GM19467 (cell line): ENCODE results near the gene CPED1.
"Not testable (repeated sequence)": the region's sequence is repeated elsewhere in the genome, so short reads cannot be mapped to it uniquely, and the experiment has no call there.

Experiments used
- ATAC-seq: cut with Tn5 transposase; IDR thresholded peaks from one replicate; pipeline ENCODE4 v1.9.1; 2021; ENCODE audit warnings: mild to moderate bottlenecking, moderate library complexity; ENCODE audit not compliant: unreplicated experiment

Gene CPED1

DNA sequence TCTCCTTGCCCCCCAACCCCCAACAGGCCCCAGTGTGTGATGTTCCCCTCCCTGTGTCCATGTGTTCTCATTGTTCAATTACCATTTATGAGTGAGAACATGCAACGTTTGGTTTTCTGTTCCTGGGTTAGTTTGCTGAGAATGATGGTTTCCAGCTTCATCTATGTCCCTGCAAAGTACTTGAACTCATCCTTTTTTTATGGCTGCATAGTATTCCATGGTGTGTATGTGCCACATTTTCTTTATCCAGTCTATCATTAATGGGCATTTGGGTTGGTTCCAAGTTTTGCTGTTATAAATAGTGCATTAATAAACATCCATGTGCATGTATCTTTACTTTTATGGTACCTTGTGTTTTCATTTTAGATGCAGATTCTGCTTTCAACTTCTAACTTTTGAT lies 136.9 kb downstream of the CPED1 start:
- ATAC-seq = not testable (repeated sequence)

DNA sequence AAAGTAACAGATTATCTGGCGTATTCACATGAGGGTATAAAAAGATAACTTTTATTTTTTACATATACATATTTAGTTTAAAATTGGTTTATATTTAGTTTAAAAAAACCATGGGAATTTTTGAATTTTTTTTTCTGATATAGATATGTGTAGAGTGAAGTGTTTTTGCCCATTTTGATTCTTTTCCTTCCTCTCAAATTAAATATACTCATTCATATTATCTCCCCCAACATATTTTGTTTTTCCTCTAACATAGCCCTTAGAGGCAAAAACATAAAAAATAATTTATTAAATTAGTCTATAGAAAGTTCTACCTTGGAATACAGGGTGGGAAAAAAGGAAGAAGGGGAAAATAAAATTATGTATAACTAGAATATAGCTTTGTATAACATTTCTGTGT lies 137.7 kb downstream of the CPED1 start:
- no peak for ATAC-seq

DNA sequence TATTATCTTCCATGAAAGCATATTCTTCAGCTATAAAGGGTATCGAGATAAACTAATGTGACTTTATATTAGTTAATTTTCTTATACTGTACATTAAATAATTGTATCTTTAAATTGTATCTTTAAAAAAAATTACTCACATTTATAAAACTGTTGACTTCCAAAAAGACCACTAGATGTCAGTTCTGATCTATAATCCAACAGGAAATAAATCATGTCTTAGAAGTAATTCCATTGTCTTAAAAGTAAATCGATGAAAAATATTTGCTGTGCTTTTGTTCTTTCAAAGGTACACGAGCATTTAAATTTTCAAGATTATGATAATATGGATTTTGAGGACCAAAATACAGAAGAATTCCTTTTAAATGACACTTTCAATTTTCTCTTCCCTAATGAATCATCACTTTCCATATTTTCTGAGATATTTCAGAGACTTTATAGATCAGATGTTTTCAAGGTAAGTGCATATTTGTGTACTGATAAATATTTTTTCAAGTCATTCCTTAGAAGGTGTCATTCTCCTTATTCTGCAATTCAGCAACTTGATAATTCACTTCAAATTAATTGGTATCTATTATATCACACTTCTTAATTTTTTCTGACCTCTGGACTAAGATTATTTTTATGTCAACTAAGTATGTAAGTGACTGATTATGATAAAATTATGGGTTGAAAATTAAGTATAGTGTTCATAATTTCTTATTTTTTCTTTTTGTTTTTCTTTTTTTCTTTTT lies 138.5 kb downstream of the CPED1 start:
- ATAC-seq = no peak

DNA sequence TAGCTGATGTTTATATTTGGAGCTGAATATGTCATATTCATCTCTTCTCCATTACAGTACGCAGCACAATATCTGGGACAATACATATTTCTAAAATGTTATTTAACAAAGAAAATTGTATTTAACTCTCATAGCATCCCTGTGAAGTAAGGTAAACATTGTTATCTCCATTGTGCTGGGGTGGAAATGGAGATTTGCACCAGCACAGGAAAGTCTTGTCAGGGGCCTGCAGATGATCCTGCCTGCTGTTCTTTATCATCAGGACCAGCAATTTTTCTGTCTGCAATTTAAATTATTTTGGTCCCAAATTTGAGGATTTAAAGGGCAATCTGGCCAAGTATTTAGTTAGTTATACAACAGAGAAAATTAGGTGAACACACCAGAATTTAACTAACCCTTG lies 144.4 kb downstream of the CPED1 start:
- ATAC-seq = no peak

DNA sequence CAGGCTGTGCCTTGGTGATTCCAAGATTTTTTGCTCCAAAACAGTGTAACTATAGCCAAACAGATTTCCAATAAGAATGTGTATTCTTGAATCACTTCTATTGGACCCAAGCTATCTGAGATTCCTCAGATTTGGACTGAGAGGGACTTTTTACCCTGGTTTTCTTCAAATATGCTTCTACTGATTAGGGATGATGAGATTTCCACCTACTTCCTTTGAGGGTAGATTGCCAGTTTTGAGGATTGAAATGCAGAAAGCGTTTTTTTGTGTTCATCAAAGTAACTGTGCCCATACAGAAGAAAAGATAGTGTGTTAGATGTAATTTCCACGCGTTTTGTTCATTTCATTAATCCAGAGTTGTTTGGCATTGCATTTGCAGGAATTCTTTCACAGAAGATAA lies 144.9 kb downstream of the CPED1 start:
- no peak for ATAC-seq

DNA sequence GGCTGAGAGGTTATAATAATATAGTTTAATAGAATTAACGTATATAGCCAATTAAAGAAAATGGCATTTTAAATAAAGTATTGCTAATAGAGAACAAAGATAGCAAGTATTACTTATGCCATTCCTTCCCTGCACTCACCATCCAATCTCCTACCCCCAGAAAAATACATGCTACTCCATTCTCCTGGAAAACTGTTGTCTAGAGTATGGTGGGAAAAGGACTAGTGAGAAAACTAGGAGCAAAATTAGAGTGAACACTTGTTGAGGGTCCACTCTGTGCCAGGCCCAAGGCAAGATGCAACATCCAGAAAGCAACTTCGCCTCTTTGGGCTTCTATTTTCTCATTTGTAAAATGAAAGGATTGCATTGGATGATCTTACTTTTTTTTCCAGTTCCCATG lies 149.1 kb downstream of the CPED1 start:
- no peak for ATAC-seq

DNA sequence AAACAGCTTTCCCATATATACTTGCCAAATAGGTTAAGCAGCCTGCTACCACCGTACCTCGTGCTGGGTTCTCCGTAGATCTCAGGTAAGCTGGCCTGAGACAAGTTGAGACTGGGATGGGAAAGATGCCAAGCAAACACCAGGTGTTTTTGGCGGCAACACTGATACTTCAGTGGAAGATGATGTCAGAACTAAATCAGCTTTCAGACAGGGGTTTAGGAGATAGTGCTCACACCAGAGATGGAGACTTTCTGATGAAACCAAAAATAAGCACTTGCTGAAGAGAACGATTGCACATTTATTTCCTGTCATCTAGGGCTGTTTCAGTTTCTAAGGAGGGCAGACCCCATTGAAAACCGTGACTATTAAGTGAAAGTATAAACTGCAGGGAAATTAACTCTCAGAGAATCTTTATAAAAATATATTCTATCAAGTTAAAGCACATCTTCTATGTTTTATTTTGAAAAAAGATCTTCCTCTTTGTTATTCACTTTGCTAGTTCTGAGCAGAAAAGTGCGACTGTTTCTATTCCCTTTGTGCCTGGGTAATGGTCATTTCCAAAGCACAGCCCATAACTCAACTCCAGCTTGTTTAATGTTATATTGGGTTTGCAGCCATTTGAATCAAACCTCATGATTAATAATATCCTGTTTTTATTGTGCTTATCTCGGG lies 149.9 kb downstream of the CPED1 start:
- ATAC-seq = peak; percentile 100

DNA sequence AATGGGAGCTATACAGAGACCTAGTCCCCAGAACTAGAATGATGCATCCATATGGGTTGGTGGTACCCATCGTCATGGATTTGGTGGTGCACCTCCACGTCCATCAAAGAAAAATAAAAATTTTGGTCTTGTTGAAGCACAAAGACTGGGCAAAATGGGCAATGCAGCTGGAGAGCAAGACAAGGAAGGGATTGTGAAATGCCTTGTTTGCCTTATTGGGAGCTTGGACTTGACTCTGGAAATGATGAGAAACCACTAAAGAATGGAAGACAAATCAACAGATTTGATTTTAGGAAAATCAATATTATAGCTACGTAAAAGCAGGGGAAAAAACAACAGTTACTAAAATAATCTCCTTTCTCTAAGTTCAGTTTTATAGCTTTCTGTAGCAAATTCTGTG lies 150.9 kb downstream of the CPED1 start:
- ATAC-seq = no peak

DNA sequence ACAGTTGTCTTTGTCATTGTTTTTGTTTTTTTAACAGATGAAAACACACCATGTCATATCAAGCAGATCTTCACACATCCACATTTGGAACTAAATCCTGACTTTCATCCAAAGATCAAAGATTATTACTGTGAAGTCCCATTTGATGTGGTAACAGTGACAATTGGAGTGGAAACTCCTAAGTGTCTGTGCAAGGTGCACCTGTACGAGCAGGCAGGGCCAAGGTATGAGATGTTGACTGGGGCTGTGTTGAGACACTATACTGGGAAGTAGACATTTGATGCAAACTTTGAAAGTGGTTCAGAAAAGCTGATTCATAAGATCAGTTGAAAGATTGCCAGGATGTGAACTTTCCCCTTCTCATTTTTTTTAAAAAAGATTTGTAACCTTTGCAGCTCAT lies 152.3 kb downstream of the CPED1 start:
- ATAC-seq = no peak

DNA sequence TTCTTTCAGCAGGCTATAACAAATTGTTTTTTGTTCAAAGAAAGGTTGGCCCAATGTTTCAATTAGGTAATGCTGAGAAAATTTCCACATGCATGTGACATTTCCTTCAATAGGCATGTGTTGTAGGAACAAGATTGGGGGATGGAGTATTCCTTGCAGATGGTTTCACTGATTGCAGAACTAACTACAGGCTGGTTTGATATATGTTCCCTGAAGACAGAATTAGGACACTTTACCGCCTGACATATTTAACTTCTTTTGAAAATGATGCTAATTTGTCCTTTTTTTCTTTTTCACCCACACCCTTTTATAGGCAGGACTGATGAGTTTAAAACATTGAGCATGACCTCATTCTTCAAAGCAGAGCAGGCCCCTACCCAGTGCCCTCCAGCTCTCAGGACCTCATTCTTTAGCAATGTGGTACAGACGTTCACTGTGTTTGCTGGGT lies 163.3 kb downstream of the CPED1 start:
- no peak for ATAC-seq

DNA sequence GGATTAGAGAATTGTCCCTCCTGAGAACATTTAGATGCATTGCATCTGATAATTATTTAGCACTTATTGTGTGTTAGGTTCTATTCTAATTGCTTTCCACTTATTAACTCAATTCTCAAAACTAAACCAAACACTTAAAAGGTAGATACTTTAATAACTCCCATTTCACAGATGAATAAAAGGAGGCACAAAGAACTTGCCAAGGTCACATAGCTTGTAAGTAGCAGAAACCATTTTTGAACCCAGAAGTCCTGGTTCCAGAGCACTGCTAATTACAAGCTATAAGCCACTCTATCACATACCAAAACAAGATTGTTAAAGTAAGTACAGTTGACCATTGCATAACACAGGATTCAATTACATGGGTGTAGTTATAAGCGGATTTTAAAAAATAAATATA lies 164.9 kb downstream of the CPED1 start:
- ATAC-seq = no peak

DNA sequence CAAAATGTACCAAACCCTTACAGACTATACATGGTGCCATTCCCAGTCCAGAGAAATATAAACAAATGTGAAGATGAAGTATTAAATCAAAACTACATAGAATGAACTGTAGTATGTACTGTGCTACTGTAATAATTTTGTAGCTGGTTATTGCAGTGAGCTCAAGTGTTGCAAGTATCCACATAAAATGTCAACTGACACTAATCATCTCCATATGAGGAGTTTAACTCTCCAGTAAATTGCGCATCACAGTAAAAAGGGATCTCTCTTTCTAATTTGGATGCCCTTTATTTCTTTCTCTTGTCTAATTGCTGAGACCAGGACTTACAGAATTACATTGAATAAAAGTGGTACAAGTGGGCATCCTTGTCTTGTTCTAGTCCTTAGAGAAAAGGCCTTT lies 165.5 kb downstream of the CPED1 start:
- no peak for ATAC-seq

DNA sequence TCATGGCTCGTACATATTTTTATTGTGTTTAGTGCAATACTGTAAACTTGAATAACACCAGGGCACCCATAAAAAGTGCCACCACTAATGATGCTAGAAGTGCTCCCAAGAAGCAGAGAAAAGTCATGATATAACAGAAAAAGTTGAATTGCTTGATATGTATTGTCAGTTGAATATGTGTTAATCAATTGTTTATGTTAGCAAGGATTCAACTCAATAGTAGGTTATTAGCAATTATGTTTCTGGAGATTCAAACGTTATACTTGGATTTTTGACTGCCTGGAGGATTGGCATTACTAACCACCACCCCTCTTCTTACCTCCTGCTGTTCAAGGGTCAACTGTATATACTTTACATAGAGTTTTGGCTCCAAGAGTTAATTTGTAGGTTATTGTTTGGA lies 168.3 kb downstream of the CPED1 start:
- ATAC-seq = no peak

DNA sequence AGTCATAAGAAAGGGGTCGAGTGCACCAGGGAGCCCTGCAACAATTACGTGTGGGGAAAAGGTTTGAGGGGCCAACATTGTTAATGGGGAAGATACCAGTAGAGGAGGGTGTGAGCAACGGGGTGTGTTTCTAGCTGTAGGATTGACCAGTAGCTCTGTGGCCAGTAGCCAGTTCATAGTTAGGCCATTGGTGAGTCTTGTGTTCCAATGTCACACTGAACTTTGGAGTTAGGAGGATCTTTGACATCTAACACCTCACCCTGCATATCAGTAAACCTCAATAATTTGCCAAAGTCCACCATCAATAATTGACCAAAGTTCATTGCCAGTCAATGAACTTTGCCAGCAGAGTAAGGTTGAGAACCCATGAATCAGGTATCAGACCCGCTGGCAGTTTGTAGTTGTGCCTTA lies 168.8 kb downstream of the CPED1 start:
- ATAC-seq = no peak

DNA sequence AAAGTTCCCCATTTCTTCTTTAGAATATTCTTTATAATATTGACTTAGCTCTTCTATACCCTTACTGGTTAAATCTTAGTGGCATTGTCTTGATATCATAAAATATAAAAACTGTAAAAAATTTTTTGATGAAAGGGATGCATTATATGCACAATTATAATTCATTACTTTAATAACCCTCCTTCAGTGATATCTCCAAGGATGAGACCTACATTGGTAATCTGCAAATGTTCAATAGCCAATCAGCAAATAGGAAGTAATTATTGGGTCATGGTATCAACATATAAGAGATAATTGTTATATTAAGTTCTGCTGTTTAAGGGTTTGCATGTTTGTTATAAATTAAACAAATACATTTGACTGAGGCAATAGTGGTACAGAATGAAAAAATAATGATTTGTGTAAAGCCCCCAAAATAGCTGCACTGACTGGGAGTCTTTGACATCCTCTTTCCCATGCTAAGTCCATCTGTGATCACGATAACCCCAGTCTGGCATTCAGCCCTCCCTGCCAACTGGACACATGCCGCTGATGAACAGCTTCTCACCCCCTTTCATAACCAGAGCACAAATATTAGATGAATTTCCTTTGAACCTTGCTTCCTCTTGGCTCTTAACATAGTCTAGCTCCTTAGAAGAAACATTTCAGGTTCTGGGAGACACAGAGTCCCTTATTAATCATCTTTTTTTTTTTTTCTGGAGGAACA lies 169.5 kb downstream of the CPED1 start:
- no peak for ATAC-seq

DNA sequence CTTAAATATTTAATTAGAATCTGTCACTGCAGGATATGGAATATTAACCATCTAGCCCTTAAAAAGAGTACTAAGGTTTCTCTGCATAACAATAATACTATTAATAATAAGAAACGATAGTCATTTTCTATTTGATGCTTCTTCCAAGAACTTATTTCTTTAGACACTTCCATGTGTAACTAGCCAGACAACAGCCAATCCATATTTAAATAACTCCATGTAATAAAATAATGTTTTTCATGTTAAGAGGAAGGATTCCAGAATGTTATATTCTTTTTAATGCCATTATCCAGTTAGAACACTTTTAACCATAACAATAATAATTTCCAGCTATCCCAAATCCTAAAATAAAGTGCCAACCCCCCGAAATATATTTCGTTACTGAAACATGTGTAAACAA lies 170.2 kb downstream of the CPED1 start:
- no peak for ATAC-seq

DNA sequence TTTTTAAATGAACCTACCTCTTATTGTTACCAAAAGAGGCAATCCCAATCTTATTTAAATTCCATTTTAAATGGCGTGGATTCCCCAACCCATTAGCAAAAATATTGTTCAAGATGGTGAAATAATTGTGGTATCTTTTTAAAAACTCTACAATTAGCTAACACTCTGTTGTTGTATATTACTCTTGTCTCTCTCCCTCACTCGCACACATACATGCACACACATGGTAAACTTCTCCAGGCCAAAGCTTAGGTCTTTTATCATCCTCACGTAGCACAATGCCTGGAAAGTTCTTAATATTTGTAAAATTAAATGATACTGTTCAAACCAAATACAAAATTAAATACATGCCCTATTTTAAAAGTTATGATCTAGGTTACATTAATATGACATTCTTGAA lies 171.0 kb downstream of the CPED1 start:
- no peak for ATAC-seq

DNA sequence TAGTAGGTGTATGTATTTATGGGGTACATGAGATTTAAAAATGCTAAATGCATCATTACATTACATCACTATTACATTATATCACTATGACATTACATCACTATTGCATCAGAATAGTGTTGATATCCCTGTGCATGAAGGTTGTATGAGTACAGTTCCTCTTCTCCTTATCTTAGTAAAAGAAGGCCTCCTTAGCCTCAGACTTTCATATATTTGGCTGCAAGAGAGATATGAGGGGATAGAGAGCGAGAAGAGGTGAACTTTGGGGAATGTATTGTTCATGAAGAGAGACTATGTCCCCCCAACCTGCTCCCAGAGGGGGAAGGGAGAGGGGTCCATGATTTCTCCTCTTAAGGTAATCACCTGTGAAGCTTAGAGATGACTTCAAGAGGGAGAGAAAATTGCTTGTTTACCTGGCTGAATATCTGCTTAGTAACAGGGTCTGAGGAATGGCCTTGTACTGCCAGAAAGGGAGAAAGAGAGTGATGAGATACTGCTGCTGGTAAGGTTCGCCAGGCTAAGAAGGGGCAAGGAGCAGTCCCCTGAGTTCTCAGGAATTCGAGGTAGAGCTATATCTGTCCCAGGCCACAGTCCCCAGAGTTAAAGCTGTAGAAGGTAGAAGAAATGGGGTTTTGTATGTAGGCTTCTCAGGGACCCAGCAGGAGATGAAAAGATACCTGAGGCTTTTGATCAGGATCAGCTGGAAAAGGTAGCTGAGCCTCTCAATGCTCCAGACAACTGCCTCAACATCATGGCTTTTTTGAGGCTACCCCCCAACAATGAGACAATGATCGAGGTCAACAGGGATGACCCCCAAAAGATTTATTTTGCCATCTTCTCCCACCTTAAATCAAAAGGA lies 171.9 kb downstream of the CPED1 start:
- no peak for ATAC-seq

DNA sequence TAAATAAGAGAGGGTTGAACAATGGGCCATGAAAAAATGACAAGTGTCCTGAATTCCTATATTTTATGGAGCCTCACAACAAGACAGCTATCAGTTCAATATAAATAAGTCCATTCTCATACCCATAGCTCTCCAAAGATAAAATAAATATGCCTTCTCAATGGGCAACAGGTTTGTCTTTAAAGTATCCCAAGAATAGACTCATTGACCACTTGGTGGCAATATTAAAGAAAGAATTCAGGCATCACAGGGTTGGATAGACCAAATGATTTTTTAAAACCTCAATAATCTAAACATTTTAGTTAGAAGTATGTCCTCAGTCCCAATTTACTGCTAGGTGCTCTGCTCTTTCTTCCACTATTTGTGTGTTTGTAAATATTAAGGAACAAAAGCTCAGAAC lies 175.2 kb downstream of the CPED1 start:
- ATAC-seq = no peak

DNA sequence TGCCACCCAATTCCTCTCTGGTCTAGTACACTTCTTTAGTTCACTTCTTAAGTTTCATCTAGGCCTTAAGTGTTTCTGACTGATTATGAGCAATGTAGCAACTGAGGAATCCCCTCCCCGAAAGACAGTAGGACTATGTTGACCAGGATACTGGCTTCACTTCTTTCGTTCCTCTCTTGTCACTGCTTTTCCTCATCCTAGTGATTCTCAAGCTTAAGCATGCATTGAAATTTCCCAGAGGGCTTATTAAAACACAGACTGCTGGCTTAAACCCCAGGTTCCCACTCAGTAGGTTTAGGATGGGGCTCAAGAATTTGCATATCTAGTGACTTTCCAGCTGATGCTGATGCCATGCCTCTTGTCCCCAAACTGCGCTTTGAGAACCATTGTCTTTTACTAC lies 175.7 kb downstream of the CPED1 start:
- ATAC-seq = no peak

DNA sequence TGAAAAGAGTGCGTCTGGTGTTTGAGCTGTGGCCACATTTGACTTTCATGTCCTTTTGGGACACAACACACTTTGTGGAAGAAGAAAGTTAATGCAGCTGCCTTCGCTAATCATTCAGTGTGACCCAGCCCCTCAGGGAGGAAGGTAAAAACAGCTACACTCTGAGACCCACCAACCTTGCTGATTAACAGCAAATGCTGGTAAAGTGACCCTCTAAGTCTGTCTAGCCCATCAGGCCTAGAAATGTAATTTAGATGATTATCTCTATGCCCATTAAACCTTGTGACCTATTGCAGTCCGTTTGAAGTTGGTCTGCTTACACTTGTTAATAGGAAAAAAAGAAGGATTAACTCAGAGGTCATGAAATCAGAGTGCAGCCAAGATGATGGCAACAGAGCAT lies 178.4 kb downstream of the CPED1 start:
- no peak for ATAC-seq
